HCT116 (cell line): ENCODE results near the gene STK24. TPM values are rescaled to one million over a fixed set of nuclear protein-coding genes. Genes with fewer than 3 reads are reported as not detected.

ENCODE experiments used
- ATAC-seq: fragments of 200-7000 bp; cut with Tn5 transposase; 2 replicates; pipeline ENCODE4 v1.9.1; 2020; ENCODE audit warnings: mild to moderate bottlenecking, moderate library complexity
- BruUV-seq: library from RNA; stranded (reverse); fragments of 400-500 nt; replicated peaks from 2 replicates; lab custom pipeline; 2021; lab: Mats Ljungman, UMichigan
- CTCF ChIA-PET: fragments of 300-600 bp; sonication (Branson Sonifier 250); formaldehyde crosslinking; loops from one replicate; lab custom pipeline; 2021; ENCODE audit warnings: antibody characterized with exemption; lab: Charles Lee
- POLR2A ChIA-PET: fragments of 300-600, 350-600 bp; sonication (Branson Sonifier 250); formaldehyde crosslinking; loops from one replicate; lab custom pipeline; 2021; ENCODE audit warnings: antibody characterized with exemption; lab: Charles Lee
- RAD21 ChIA-PET, 2 experiments: fragments of 300-600 bp; sonication (Branson Sonifier 250); formaldehyde crosslinking; loops; one replicate each; lab custom pipeline; 2023; ENCODE audit warnings: low total read pairs in 2 of 2; ENCODE audit not compliant: uncharacterized antibody in 2 of 2, unreplicated experiment in 2 of 2, low non-redundant PET in 1 of 2; lab: Charles Lee
- DNase-seq: peaks from one replicate; pipeline ENCODE4 v3.0.0-alpha.2; 2010; ENCODE audit warnings: low read depth, low spot score
- H2AFZ ChIP-seq: fragments of 200-600 bp; shearing (Covaris generic), sonication (generic); 2 replicates; pipeline ENCODE4 v1.6.1; 2017; ENCODE audit warnings: low read depth, mixed run types, mixed read lengths, antibody characterized with exemption, low read length; ENCODE audit not compliant: poor library complexity, severe bottlenecking
- H3K27ac ChIP-seq: 2 replicates; pipeline ENCODE4 v1.5.1; 2012; ENCODE audit warnings: low read depth, low read length
- H3K27me3 ChIP-seq: fragments of 200-600 bp; sonication (generic); 2 replicates; pipeline ENCODE4 v1.6.1; 2016; ENCODE audit warnings: mixed run types, low read length, mixed read lengths; ENCODE audit not compliant: insufficient read depth
- H3K36me3 ChIP-seq, 2 experiments: fragments of 200-500 bp in 1 of 2; fragments of 200-600 bp in 1 of 2; sonication (Bioruptor generic) in 1 of 2; sonication (generic) in 1 of 2; 2 replicates each; pipeline versions ENCODE4 v1.5.1 to v1.6.1; 2014 to 2016; ENCODE audit warnings: low read length in 2 of 2, inconsistent platforms in 1 of 2, mixed read lengths in 1 of 2, mixed run types in 1 of 2; ENCODE audit not compliant: insufficient read depth in 2 of 2, control insufficient read depth in 1 of 2
- H3K4me1 ChIP-seq, 2 experiments: fragments of 200-600 bp in 1 of 2; sonication (generic) in 1 of 2; 2 replicates each; pipeline versions ENCODE4 v1.5.1 to v1.6.1; 2012 to 2017; ENCODE audit warnings: low read length in 2 of 2, inconsistent platforms in 1 of 2, mild to moderate bottlenecking in 1 of 2, mixed read lengths in 1 of 2, mixed run types in 1 of 2, moderate library complexity in 1 of 2; ENCODE audit not compliant: insufficient read depth in 2 of 2, control insufficient read depth in 1 of 2
- H3K4me2 ChIP-seq: fragments of 200-600 bp; sonication (generic); 2 replicates; pipeline ENCODE4 v1.6.1; 2017; ENCODE audit warnings: mixed run types, low read length, mixed read lengths
- H3K4me3 ChIP-seq, 2 experiments: fragments of 200-600 bp in 1 of 2; sonication (generic) in 1 of 2; replicated peaks in 1 of 2; 2 replicates each; pipeline ENCODE4 v1.5.1; 2011 to 2016; ENCODE audit warnings: low read length in 2 of 2, control low read depth in 1 of 2, low read depth in 1 of 2, mild to moderate bottlenecking in 1 of 2, mixed read lengths in 1 of 2, mixed run types in 1 of 2
- H3K79me2 ChIP-seq: fragments of 200-600 bp; sonication (generic); 2 replicates; pipeline ENCODE4 v1.6.1; 2017; ENCODE audit warnings: mild to moderate bottlenecking, mixed run types, low read length, moderate library complexity, mixed read lengths; ENCODE audit not compliant: insufficient read depth
- H3K9ac ChIP-seq: fragments of 200-600 bp; sonication (generic); 2 replicates; pipeline ENCODE4 v1.6.1; 2016; ENCODE audit warnings: low read length, mixed read lengths
- H3K9me2 ChIP-seq: fragments of 200-600 bp; sonication (generic), shearing (Covaris generic); 2 replicates; pipeline ENCODE4 v1.6.1; 2017; ENCODE audit warnings: mixed run types, mild to moderate bottlenecking, moderate library complexity; ENCODE audit not compliant: insufficient read depth
- H3K9me3 ChIP-seq, 2 experiments: fragments of 200-500 bp in 1 of 2; fragments of 200-600 bp in 1 of 2; sonication (Bioruptor generic) in 1 of 2; sonication (generic) in 1 of 2; 2 replicates each; pipeline ENCODE4 v1.6.1; 2014 to 2017; ENCODE audit warnings: low read length in 2 of 2, mixed read lengths in 2 of 2, inconsistent platforms in 1 of 2, low read depth in 1 of 2, mild to moderate bottlenecking in 1 of 2, mixed run types in 1 of 2, moderate library complexity in 1 of 2; ENCODE audit not compliant: control insufficient read depth in 1 of 2, insufficient read depth in 1 of 2
- H4K20me1 ChIP-seq: fragments of 200-600 bp; sonication (generic), shearing (Covaris generic); 2 replicates; pipeline ENCODE4 v1.6.1; 2017; ENCODE audit warnings: mixed run types, mild to moderate bottlenecking, moderate library complexity; ENCODE audit not compliant: insufficient read depth
- CBX3 ChIP-seq: IDR thresholded peaks from 2 replicates; pipeline ENCODE4 v1.6.1; 2012; ENCODE audit warnings: low read depth
- EZH2 ChIP-seq: fragments of 200-600 bp; sonication (generic); IDR thresholded peaks from 2 replicates; pipeline ENCODE4 v1.6.1; 2017; ENCODE audit warnings: antibody characterized with exemption, mixed run types
- EZH2phosphoT487 ChIP-seq: fragments of 200-600 bp; IDR thresholded peaks from 2 replicates; pipeline ENCODE4 v1.6.1; 2018; ENCODE audit warnings: antibody characterized with exemption, borderline replicate concordance
- FOSL1 ChIP-seq: IDR thresholded peaks from 2 replicates; pipeline ENCODE4 v1.6.1; 2012; ENCODE audit warnings: low read depth
- JUND ChIP-seq: IDR thresholded peaks from 2 replicates; pipeline ENCODE4 v1.6.1; 2012
- RAD21 ChIP-seq: IDR thresholded peaks from 2 replicates; pipeline ENCODE4 v1.6.1; 2012; ENCODE audit warnings: low read depth, mild to moderate bottlenecking
- SIN3A ChIP-seq: IDR thresholded peaks from 2 replicates; pipeline ENCODE4 v1.6.1; 2012; ENCODE audit warnings: low read depth
- SP1 ChIP-seq: IDR thresholded peaks from 2 replicates; pipeline ENCODE4 v1.6.1; 2012; ENCODE audit warnings: low read depth
- SRF ChIP-seq: IDR thresholded peaks from 2 replicates; pipeline ENCODE4 v1.6.1; 2012; ENCODE audit warnings: low read depth
- TCF7L2 ChIP-seq: IDR thresholded peaks from 2 replicates; pipeline ENCODE4 v1.7.0; 2011; ENCODE audit warnings: borderline replicate concordance, inconsistent platforms; ENCODE audit not compliant: insufficient read depth, insufficient read length; ENCODE audit errors: extremely low read depth
- ZFX ChIP-seq: fragments of 450-650 bp; IDR thresholded peaks from 2 replicates; pipeline ENCODE4 v1.6.1; 2017
- ZNF274 ChIP-seq: fragments of 200-500 bp; sonication (Bioruptor generic); IDR thresholded peaks from 2 replicates; pipeline ENCODE4 v1.6.1; 2014; ENCODE audit warnings: mild to moderate bottlenecking, low read depth, low read length, inconsistent platforms
- intact Hi-C: fragments of 100-400 bp; cut with micrococcal nuclease; formaldehyde crosslinking; loops from 2 replicates; pipeline ENCODE4 v1.10.0; 2022
- total RNA-seq: library from RNA; stranded (reverse); gene quantifications from one replicate; pipeline ENCODE4 v1.2.1, GENCODE V29; 2021; ENCODE audit not compliant: unreplicated experiment
- TF ChIP-seq, protein P1 (sequence below): IDR thresholded peaks from 2 replicates; pipeline ENCODE4 v1.6.1; 2012
- TF ChIP-seq, protein P2 (sequence below): IDR thresholded peaks from 2 replicates; pipeline ENCODE4 v1.6.1; 2011; ENCODE audit warnings: mild to moderate bottlenecking, low read length, moderate library complexity; ENCODE audit not compliant: insufficient replicate concordance; ENCODE audit errors: extremely low read depth
- TF ChIP-seq, protein P3 (sequence below), 3 experiments: fragments of 200-600 bp in 1 of 3; sonication (generic) in 1 of 3; IDR thresholded peaks in 2 of 3; conservative IDR thresholded peaks in 1 of 3; 2 replicates each; pipeline ENCODE4 v1.5.1; 2012 to 2017; ENCODE audit warnings: low read depth in 2 of 3, low read length in 2 of 3, antibody characterized with exemption in 1 of 3, borderline replicate concordance in 1 of 3, control low read depth in 1 of 3, mild to moderate bottlenecking in 1 of 3, mixed read lengths in 1 of 3, mixed run types in 1 of 3, moderate library complexity in 1 of 3; ENCODE audit not compliant: insufficient read depth in 1 of 3
- TF ChIP-seq, protein P4 (sequence below): IDR thresholded peaks from 2 replicates; pipeline ENCODE4 v1.6.1; 2012

The STK24 gene
- total RNA-seq, 1 experiment from 2014 or later = 137 TPM

DNA sequence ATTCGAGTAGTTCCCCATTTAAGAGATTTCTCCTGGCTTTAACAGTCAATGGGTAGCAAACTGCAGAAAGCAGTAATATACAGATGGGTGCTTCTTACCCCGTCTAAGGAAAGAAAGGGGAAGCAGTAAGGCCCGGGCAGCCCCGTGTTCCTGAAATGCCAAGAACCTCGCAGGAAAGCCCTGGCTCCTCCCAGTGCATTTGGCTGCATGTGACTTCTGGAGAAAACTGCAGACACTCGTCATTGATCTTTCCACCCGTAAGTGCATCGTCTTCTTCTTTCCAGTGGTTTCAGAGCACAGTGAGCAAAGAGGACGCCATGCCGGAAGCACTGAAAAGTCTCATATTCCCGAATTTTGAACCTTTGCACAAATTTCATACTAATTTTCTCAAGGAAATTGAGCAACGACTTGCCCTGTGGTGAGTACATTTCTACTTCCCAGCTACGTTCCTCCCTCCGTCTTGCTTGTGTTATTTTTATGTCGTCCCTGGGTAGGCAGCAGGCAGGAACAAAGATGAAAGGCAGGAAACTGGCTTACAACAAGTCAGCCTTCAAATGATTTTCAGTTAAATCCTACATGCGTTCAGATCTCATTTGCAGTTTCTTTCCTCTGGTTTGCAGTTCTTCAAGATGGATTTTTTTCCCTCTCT lies 165.2 kb downstream of the STK24 start:
- POLR2A ChIA-PET = no interaction called here
- no peaks in the 10 kb centered on the region for H3K4me1 ChIP-seq
- no peaks in the 10 kb centered on the region for H4K20me1 ChIP-seq
- no peak overlapping the region for H3K9ac ChIP-seq
- intact Hi-C loops = no loop called here
- DNase-seq (no peak), ATAC-seq (no peak)
- no peak overlapping the region for H3K27ac ChIP-seq
- no TSS peak for BruUV-seq
- no peaks in the 10 kb centered on the region for H3K27me3 ChIP-seq
- H3K79me2 ChIP-seq = no peaks in the 10 kb centered on the region
- no peak overlapping the region for H3K4me2 ChIP-seq
- TF ChIP-seq ZNF274 (no peak), ZFX (no peak), CBX3 (no peak), FOSL1 (no peak), SRF (no peak), SP1 (no peak), TCF7L2 (no peak), EZH2phosphoT487 (no peak), SIN3A (no peak), EZH2 (no peak), RAD21 (no peak), JUND (no peak)
- TF ChIP-seq, protein P1, sequence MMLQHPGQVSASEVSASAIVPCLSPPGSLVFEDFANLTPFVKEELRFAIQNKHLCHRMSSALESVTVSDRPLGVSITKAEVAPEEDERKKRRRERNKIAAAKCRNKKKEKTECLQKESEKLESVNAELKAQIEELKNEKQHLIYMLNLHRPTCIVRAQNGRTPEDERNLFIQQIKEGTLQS = no peak
- TF ChIP-seq, protein P2, sequence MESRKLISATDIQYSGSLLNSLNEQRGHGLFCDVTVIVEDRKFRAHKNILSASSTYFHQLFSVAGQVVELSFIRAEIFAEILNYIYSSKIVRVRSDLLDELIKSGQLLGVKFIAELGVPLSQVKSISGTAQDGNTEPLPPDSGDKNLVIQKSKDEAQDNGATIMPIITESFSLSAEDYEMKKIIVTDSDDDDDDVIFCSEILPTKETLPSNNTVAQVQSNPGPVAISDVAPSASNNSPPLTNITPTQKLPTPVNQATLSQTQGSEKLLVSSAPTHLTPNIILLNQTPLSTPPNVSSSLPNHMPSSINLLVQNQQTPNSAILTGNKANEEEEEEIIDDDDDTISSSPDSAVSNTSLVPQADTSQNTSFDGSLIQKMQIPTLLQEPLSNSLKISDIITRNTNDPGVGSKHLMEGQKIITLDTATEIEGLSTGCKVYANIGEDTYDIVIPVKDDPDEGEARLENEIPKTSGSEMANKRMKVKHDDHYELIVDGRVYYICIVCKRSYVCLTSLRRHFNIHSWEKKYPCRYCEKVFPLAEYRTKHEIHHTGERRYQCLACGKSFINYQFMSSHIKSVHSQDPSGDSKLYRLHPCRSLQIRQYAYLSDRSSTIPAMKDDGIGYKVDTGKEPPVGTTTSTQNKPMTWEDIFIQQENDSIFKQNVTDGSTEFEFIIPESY = no peak
- TF ChIP-seq, protein P3, sequence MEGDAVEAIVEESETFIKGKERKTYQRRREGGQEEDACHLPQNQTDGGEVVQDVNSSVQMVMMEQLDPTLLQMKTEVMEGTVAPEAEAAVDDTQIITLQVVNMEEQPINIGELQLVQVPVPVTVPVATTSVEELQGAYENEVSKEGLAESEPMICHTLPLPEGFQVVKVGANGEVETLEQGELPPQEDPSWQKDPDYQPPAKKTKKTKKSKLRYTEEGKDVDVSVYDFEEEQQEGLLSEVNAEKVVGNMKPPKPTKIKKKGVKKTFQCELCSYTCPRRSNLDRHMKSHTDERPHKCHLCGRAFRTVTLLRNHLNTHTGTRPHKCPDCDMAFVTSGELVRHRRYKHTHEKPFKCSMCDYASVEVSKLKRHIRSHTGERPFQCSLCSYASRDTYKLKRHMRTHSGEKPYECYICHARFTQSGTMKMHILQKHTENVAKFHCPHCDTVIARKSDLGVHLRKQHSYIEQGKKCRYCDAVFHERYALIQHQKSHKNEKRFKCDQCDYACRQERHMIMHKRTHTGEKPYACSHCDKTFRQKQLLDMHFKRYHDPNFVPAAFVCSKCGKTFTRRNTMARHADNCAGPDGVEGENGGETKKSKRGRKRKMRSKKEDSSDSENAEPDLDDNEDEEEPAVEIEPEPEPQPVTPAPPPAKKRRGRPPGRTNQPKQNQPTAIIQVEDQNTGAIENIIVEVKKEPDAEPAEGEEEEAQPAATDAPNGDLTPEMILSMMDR (IDR thresholded peaks at IDR 0.05 in 2 of 3, conservative IDR thresholded peaks at IDR 0.05 in 1 of 3; ENCODE audit: borderline replicate concordance in 1 of 3, insufficient read depth in 1 of 3, low read depth in 2 of 3, low read length in 2 of 3) = no peak
- TF ChIP-seq, protein P4, sequence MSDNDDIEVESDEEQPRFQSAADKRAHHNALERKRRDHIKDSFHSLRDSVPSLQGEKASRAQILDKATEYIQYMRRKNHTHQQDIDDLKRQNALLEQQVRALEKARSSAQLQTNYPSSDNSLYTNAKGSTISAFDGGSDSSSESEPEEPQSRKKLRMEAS = no peak
- RAD21 ChIA-PET = no interaction called here
- no peaks in the 10 kb centered on the region for H3K9me3 ChIP-seq
- no peak overlapping the region for H3K4me3 ChIP-seq
- H2AFZ ChIP-seq = no peak overlapping the region
- CTCF ChIA-PET = interaction anchor here (0.9 kb wide), 1 partner anchor 12 kb away, joined by 3 read pairs; no protein-coding TSS in a partner anchor
- no peaks in the 10 kb centered on the region; a peak in 1 of 4 replicates for H3K36me3 ChIP-seq
- H3K9me2 ChIP-seq = no peaks in the 10 kb centered on the region
